OCI-LY7 (cell line): ENCODE measurements around the gene TPH1. TPM values are rescaled to one million over a fixed set of nuclear protein-coding genes. Genes with fewer than 3 reads are reported as not detected.

Source experiments
- Bru-seq: library from RNA; stranded (reverse); fragments of 400-500 nt; gene quantifications from one replicate; lab custom pipeline; 2021; lab: Mats Ljungman, UMichigan
- BruChase-seq, 2 experiments: library from RNA; stranded (reverse); fragments of 400-500 nt; gene quantifications; one replicate each; lab custom pipeline; 2021; lab: Mats Ljungman, UMichigan
- BruUV-seq: library from RNA; stranded (reverse); fragments of 400-500 nt; replicated peaks from 2 replicates; lab custom pipeline; 2021; lab: Mats Ljungman, UMichigan
- CTCF ChIA-PET: fragments of 300-600 bp; sonication (Branson Sonifier 250); formaldehyde crosslinking; loops from one replicate; lab custom pipeline; 2022; ENCODE audit warnings: antibody characterized with exemption; ENCODE audit not compliant: unreplicated experiment; lab: Charles Lee
- POLR2A ChIA-PET: fragments of 300-600 bp; sonication (Branson Sonifier 250); formaldehyde crosslinking; loops from one replicate; lab custom pipeline; 2022; ENCODE audit warnings: antibody characterized with exemption; lab: Charles Lee
- DNase-seq: peaks from one replicate; pipeline ENCODE4 v3.0.0-alpha.2; 2015; ENCODE audit warnings: low spot score
- H2AFZ ChIP-seq: fragments of 200-600 bp; sonication (generic), shearing (Covaris generic); 2 replicates; pipeline ENCODE4 v1.6.1; 2014; ENCODE audit warnings: mild to moderate bottlenecking, antibody characterized with exemption, low read length, moderate library complexity
- H3K27ac ChIP-seq: fragments of 200-600 bp; sonication (generic); 2 replicates; pipeline ENCODE4 v1.5.1; 2014; ENCODE audit warnings: mixed run types, low read depth, mild to moderate bottlenecking, moderate library complexity, low read length, inconsistent platforms; ENCODE audit not compliant: poor library complexity, severe bottlenecking
- H3K36me3 ChIP-seq: fragments of 200-600 bp; sonication (generic); 2 replicates; pipeline ENCODE4 v1.6.1; 2014; ENCODE audit warnings: mild to moderate bottlenecking, antibody characterized with exemption, low read length, moderate library complexity, mixed read lengths; ENCODE audit not compliant: insufficient read depth
- H3K4me1 ChIP-seq: fragments of 200-600 bp; sonication (generic); 2 replicates; pipeline ENCODE4 v1.5.1; 2014; ENCODE audit warnings: mild to moderate bottlenecking, low read length; ENCODE audit not compliant: insufficient read depth, poor library complexity, severe bottlenecking
- H3K4me2 ChIP-seq: fragments of 200-600 bp; sonication (generic); 2 replicates; pipeline ENCODE4 v1.6.1; 2014; ENCODE audit warnings: mild to moderate bottlenecking, low read length
- H3K4me3 ChIP-seq: fragments of 200-600 bp; sonication (generic); 2 replicates; pipeline ENCODE4 v1.5.1; 2014; ENCODE audit warnings: mild to moderate bottlenecking, low read depth, low read length; ENCODE audit not compliant: poor library complexity, severe bottlenecking
- H3K79me2 ChIP-seq: fragments of 200-600 bp; sonication (generic); 2 replicates; pipeline ENCODE4 v1.6.1; 2016; ENCODE audit warnings: low read depth, mild to moderate bottlenecking, low read length, moderate library complexity, mixed read lengths; ENCODE audit not compliant: insufficient read depth
- H3K9me2 ChIP-seq: fragments of 200-600 bp; sonication (generic); 2 replicates; pipeline ENCODE4 v1.6.1; 2016; ENCODE audit warnings: mild to moderate bottlenecking, low read length, mixed read lengths; ENCODE audit not compliant: insufficient read depth
- H3K9me3 ChIP-seq: fragments of 200-600 bp; sonication (generic); 2 replicates; pipeline ENCODE4 v1.6.1; 2014; ENCODE audit warnings: mild to moderate bottlenecking, mixed run types, low read length, mixed read lengths
- H4K20me1 ChIP-seq: fragments of 200-600 bp; sonication (generic); 2 replicates; pipeline ENCODE4 v1.6.1; 2014; ENCODE audit warnings: mild to moderate bottlenecking, antibody characterized with exemption, low read length, moderate library complexity, mixed read lengths; ENCODE audit not compliant: insufficient read depth
- EZH2phosphoT487 ChIP-seq: fragments of 200-600 bp; sonication (generic); IDR thresholded peaks from 2 replicates; pipeline ENCODE4 v1.6.1; 2018; ENCODE audit warnings: low read depth, borderline replicate concordance, mild to moderate bottlenecking, mixed run types, antibody characterized with exemption, low read length, moderate library complexity, mixed read lengths
- intact Hi-C: fragments of 100-400 bp; cut with micrococcal nuclease; formaldehyde crosslinking; loops from one replicate; pipeline ENCODE4 v1.10.0; 2022; ENCODE audit not compliant: unreplicated experiment
- long read RNA-seq: library from polyadenylated mRNA; stranded (forward); transcript quantifications from one replicate; pipeline ENCODE4 v2.0.0, GENCODE V29; 2022
- total RNA-seq, 2 experiments: library from RNA; depleted of rRNA in 1 of 2; stranded (reverse); fragments of >200 nt in 1 of 2; shearing (Covaris generic) in 1 of 2; gene quantifications; 2 replicates each; pipeline ENCODE4 v1.2.3, GENCODE V29; 2014 to 2022
- TF ChIP-seq, protein P1 (sequence below): fragments of 200-600 bp; sonication (generic); conservative IDR thresholded peaks from 2 replicates; pipeline ENCODE4 v1.5.1; 2014; ENCODE audit warnings: mild to moderate bottlenecking, antibody characterized with exemption, low read length, moderate library complexity, mixed read lengths

The TPH1 gene
- 0.19 and 0.44 TPM in 2 replicates for total RNA-seq (2014; rRNA removed; shearing (Covaris generic))
- total RNA-seq (2022) = 0.23 and 0.39 TPM in 2 replicates
- Bru-seq, nascent RNA = percentile 32 among the genes with signal in this experiment
- percentile 30 among the genes with signal in this experiment for BruChase-seq, experiment 1, labeled RNA remaining after a 6-hour chase
- percentile 32 among the genes with signal in this experiment for BruChase-seq, experiment 2, labeled RNA remaining after a 2-hour chase
- long read RNA-seq = 0 reads

DNA sequence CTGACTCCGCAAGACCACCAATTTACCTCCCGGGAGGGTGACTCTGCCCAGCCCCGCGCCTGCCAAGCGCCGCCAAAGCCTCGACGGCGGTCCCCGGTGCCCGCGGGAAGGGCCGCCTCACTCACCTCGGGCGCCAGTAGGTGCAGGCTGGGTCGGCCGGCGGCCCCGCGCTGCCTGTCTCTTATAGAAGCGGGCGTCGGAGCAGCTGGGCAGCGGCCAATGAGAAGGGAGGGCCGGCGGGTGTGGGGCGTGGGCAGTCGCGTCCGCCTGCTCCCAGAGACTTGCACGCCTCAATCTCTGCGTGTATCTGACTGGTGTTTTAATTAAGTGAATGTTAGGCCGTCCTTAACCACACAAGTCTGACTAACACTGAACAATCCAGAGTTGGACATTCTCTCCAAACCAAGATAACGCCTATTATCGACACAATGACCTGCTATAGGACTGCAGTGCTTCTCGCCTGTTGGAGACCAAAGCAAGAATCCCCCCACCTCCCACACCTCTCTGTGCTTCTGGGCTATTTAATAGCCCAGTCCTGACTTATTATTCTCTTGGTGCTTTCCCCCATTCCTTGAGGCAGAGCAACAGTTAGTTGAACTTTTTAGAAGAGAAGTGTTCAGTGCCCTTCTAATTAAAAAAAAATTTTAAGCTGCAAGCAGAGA, at the start of gene TPH1:
Gene TPH1, minus strand, starts transcription at position 154 of the 662 bp plus-strand sequence. CDS start 5,507 bp downstream, outside the sequence.
- Histone ChIP-seq H2AFZ (no peak within 1 kb of the TSS), H3K36me3 (no peaks in the 10 kb centered on the region), H3K4me2 (no peak within 1 kb of the TSS), H3K79me2 (no peaks in the 10 kb centered on the region), H3K9me2 (no peaks in the 10 kb centered on the region), H3K4me1 (no peaks in the 10 kb centered on the region), H3K9me3 (no peaks in the 10 kb centered on the region), H3K4me3 (no peak within 1 kb of the TSS), H4K20me1 (no peaks in the 10 kb centered on the region), H3K27ac (no peak within 1 kb of the TSS)
- CTCF ChIA-PET = no interaction called here
- intact Hi-C loops = no loop called here
- no TSS peak for BruUV-seq
- no peak for DNase-seq
- POLR2A ChIA-PET = no interaction called here
- TF ChIP-seq, protein P1, sequence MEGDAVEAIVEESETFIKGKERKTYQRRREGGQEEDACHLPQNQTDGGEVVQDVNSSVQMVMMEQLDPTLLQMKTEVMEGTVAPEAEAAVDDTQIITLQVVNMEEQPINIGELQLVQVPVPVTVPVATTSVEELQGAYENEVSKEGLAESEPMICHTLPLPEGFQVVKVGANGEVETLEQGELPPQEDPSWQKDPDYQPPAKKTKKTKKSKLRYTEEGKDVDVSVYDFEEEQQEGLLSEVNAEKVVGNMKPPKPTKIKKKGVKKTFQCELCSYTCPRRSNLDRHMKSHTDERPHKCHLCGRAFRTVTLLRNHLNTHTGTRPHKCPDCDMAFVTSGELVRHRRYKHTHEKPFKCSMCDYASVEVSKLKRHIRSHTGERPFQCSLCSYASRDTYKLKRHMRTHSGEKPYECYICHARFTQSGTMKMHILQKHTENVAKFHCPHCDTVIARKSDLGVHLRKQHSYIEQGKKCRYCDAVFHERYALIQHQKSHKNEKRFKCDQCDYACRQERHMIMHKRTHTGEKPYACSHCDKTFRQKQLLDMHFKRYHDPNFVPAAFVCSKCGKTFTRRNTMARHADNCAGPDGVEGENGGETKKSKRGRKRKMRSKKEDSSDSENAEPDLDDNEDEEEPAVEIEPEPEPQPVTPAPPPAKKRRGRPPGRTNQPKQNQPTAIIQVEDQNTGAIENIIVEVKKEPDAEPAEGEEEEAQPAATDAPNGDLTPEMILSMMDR = no peak
- no peak for TF ChIP-seq EZH2phosphoT487

DNA sequence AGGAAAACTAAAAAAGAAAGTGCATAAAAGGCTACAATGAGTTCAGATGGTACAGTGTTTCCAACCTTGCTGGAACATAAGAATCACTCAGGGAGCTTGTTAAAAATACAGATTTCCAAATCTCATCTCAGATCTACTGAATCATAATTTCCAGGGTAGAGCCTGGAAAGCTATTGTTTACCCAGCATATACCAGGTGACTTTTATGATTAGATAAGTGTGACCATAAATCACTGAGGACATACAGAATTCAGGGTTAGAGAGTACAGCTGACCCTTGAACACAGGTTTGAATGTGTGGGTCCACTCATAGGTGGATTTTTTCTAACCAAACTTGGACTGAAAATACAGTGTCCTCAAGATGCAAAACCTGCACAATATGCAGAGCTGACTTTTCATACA, 47.9 kb upstream of the TPH1 start:
- Histone ChIP-seq H3K9me2 (no peaks in the 10 kb centered on the region), H2AFZ (no peak overlapping the region), H3K9me3 (no peaks in the 10 kb centered on the region), H3K36me3 (peaks cover 96% of the 10 kb centered on the region), H3K79me2 (peaks cover 10% of the 10 kb centered on the region), H4K20me1 (no peaks in the 10 kb centered on the region), H3K4me3 (no peak overlapping the region), H3K4me1 (no peaks in the 10 kb centered on the region), H3K4me2 (no peak overlapping the region), H3K27ac (no peak overlapping the region)
- ChIA-PET POLR2A (interaction anchor here (0.6 to 1.0 kb wide), 3 partner anchors 11 to 282 kb away, joined by 3 to 6 read pairs (median 4); no protein-coding TSS in a partner anchor), CTCF (no interaction called here)
- no peak for DNase-seq
- no peak for TF ChIP-seq EZH2phosphoT487
- TF ChIP-seq, protein P1 = no peak
- intact Hi-C loops = no loop called here
- BruUV-seq = no TSS peak

DNA sequence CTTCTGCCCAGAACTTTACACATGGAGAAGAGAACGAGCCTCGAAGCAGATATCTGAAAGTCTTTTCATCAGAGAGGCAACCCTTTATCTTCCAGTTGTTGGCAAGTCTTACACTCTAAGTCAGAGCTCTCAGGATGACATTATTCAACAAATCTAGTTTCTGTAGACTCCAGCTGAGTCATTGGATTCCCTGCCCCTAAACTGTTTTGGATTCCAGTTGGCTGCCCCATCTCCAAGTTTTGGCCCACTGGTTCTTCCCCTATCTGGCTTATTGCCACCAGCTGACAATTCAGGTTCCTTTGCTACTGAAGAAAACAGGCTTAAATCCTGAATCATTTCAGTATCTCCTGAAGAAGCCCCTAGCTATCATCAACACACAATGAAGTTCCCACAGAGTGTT, 45.7 kb upstream of the TPH1 start:
- Histone ChIP-seq H3K9me2 (no peaks in the 10 kb centered on the region), H3K4me2 (no peak overlapping the region), H3K4me1 (no peaks in the 10 kb centered on the region), H3K4me3 (no peak overlapping the region), H3K27ac (no peak overlapping the region), H4K20me1 (no peaks in the 10 kb centered on the region), H3K36me3 (peaks cover 99% of the 10 kb centered on the region), H3K79me2 (no peaks in the 10 kb centered on the region), H3K9me3 (no peaks in the 10 kb centered on the region), H2AFZ (no peak overlapping the region)
- no TSS peak for BruUV-seq
- no peak for DNase-seq
- intact Hi-C loops = no loop called here
- CTCF ChIA-PET = no interaction called here
- TF ChIP-seq, protein P1 = no peak
- no peak for TF ChIP-seq EZH2phosphoT487
- POLR2A ChIA-PET = interaction anchor here (0.9 to 1.5 kb wide), 4 partner anchors 11 to 104 kb away, joined by 3 to 6 read pairs (median 4); no protein-coding TSS in a partner anchor
